ENCODE measurements around the gene PGRMC1. TPM values are rescaled to one million over a fixed set of nuclear protein-coding genes. Genes with fewer than 3 reads are reported as not detected.

The PGRMC1 gene
- polyA plus RNA-seq, 1 of the 3 experiments (the other 2 are of a cell fraction), result 65.3 TPM

GRCh38 chrX:119231936-119232445, 4.1 kb upstream of the PGRMC1 start:
- peaks cover 10% of the 10 kb centered on the region for H3F3A ChIP-seq (replicated peaks; ENCODE audit: insufficient read depth)
- no peaks in the 10 kb centered on the region for H3K9me2 ChIP-seq
- ChIA-PET CTCF (interaction anchor here (1.5 kb wide), 1 partner anchor 14 kb away, joined by 3 read pairs; no protein-coding TSS in a partner anchor), POLR2A (no interaction called here)
- H3K4me2 ChIP-seq, result no peak overlapping the region
- H3K27me3 ChIP-seq (ENCODE audit: insufficient read depth), result no peaks in the 10 kb centered on the region
- no peaks in the 10 kb centered on the region for H3K36me3 ChIP-seq (replicated peaks in 1 of 2; ENCODE audit: control insufficient read depth in 1 of 2, insufficient read depth in 2 of 2, low read length in 1 of 2)
- WGBS (ENCODE audit: low lambda C conversion rate), result 100% methylated on average over 1 of the region's 1 CpG
- H2AFZ ChIP-seq (ENCODE audit: low read depth), result no peak overlapping the region
- H3K9me3 ChIP-seq, result no peaks in the 10 kb centered on the region
- no peak overlapping the region for H3K4me3 ChIP-seq (ENCODE audit: low read depth in 2 of 2, low read length in 1 of 2)
- no peaks in the 10 kb centered on the region for H4K20me1 ChIP-seq (ENCODE audit: insufficient read depth)
- no peak for TF ChIP-seq NRF1 (IDR thresholded peaks at IDR 0.05; ENCODE audit: low read depth, low read length)
- TF ChIP-seq FOXJ3 (CRISPR knock-in tag; IDR thresholded peaks at IDR 0.05), result no peak
- TF ChIP-seq GATA2 (CRISPR knock-in tag; IDR thresholded peaks at IDR 0.05), result no peak
- no peak for TF ChIP-seq GABPA (IDR thresholded peaks at IDR 0.05; ENCODE audit: low read depth)
- TF ChIP-seq FOSL2 (IDR thresholded peaks at IDR 0.05; ENCODE audit: borderline replicate concordance, low read depth), result no peak
- no peak overlapping the region for H3K27ac ChIP-seq (ENCODE audit: low read depth in 2 of 2, low read length in 1 of 2)
- H3K9ac ChIP-seq, result no peak overlapping the region
- peaks cover 5% of the 10 kb centered on the region; the same call in 1 of the 2 replicates for H3K79me2 ChIP-seq (ENCODE audit: insufficient read depth)
- no peak for DNase-seq
- peaks cover 0 to 3% of the 10 kb centered on the region in 2 experiments; a peak in 1 of 4 replicates for H3K4me1 ChIP-seq (ENCODE audit: control insufficient read depth in 1 of 2, insufficient read depth in 2 of 2, low read depth in 1 of 2, low read length in 1 of 2)

DNA sequence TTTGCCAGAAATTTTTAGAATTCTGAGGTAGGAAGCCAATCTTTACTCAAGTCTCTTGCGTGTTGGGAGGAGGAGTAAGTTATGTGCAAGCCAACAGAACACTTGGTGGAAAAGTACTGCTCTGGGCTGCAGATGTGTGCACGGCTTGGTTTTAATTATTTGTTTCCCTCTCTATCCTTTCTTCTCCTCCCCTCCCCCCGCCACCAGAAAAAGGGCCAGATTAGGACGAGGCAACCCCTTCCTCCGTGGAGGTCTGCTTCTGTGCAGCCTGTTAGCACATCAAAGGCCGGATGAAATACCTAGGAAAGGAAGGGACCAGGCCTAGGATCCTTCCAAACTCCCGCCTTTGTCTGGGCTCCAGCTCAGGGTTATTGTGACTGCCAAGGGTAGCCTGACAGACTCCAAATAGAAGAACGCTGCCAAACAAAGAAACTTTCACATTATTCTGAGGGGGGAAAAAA, 1.0 kb upstream of the PGRMC1 start:
- WGBS (ENCODE audit: low lambda C conversion rate), result 53% methylated on average over 8 of the region's 8 CpGs
- Histone ChIP-seq H3F3A (replicated peaks; ENCODE audit: insufficient read depth) (peaks cover 4% of the 10 kb centered on the region), H3K36me3 (replicated peaks in 1 of 2; ENCODE audit: control insufficient read depth in 1 of 2, insufficient read depth in 2 of 2, low read length in 1 of 2) (no peaks in the 10 kb centered on the region), H3K27ac (ENCODE audit: low read depth in 2 of 2, low read length in 1 of 2) (no peak overlapping the region), H3K79me2 (ENCODE audit: insufficient read depth) (peaks cover 35% of the 10 kb centered on the region), H3K4me2 (no peak overlapping the region), H3K9me3 (no peaks in the 10 kb centered on the region), H3K27me3 (ENCODE audit: insufficient read depth) (no peaks in the 10 kb centered on the region), H3K9me2 (no peaks in the 10 kb centered on the region), H3K4me3 (ENCODE audit: low read depth in 2 of 2, low read length in 1 of 2) (no peak overlapping the region), H4K20me1 (ENCODE audit: insufficient read depth) (no peaks in the 10 kb centered on the region), H2AFZ (ENCODE audit: low read depth) (peak overlapping the region; percentile 58), H3K9ac (no peak overlapping the region), H3K4me1 (ENCODE audit: control insufficient read depth in 1 of 2, insufficient read depth in 2 of 2, low read depth in 1 of 2, low read length in 1 of 2) (peaks cover 3% of the 10 kb centered on the region in 2 experiments; a peak in 1 of 4 replicates)
- ChIA-PET POLR2A (no interaction called here), CTCF (no interaction called here)
- no peak for DNase-seq
- no peak for TF ChIP-seq FOSL2 (IDR thresholded peaks at IDR 0.05; ENCODE audit: borderline replicate concordance, low read depth)
- TF ChIP-seq, protein P1, sequence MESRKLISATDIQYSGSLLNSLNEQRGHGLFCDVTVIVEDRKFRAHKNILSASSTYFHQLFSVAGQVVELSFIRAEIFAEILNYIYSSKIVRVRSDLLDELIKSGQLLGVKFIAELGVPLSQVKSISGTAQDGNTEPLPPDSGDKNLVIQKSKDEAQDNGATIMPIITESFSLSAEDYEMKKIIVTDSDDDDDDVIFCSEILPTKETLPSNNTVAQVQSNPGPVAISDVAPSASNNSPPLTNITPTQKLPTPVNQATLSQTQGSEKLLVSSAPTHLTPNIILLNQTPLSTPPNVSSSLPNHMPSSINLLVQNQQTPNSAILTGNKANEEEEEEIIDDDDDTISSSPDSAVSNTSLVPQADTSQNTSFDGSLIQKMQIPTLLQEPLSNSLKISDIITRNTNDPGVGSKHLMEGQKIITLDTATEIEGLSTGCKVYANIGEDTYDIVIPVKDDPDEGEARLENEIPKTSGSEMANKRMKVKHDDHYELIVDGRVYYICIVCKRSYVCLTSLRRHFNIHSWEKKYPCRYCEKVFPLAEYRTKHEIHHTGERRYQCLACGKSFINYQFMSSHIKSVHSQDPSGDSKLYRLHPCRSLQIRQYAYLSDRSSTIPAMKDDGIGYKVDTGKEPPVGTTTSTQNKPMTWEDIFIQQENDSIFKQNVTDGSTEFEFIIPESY (IDR thresholded peaks at IDR 0.05; ENCODE audit: borderline replicate concordance, low read depth), result no peak
- no peak for TF ChIP-seq USF2 (IDR thresholded peaks at IDR 0.05; ENCODE audit: borderline replicate concordance, low read depth, low read length)
- no peak for TF ChIP-seq RAD21 (IDR thresholded peaks at IDR 0.05; ENCODE audit: low read length)
- TF ChIP-seq TCF12 (IDR thresholded peaks at IDR 0.05), result no peak
- TF ChIP-seq, protein P2, sequence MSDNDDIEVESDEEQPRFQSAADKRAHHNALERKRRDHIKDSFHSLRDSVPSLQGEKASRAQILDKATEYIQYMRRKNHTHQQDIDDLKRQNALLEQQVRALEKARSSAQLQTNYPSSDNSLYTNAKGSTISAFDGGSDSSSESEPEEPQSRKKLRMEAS (IDR thresholded peaks at IDR 0.05; ENCODE audit: low read depth), result no peak
- no peak for TF ChIP-seq CTCF (IDR thresholded peaks at IDR 0.05)
